MV-4-11 (cell line): ENCODE data around the gene PDE5A.
"Not testable (repeated sequence)": the region's sequence is repeated elsewhere in the genome, so short reads cannot be mapped to it uniquely, and the experiment has no call there.

Experiments used
- DNase-seq: peaks from one replicate; lab custom pipeline; 2025; lab: John Stamatoyannopoulos, UW

Gene PDE5A

DNA sequence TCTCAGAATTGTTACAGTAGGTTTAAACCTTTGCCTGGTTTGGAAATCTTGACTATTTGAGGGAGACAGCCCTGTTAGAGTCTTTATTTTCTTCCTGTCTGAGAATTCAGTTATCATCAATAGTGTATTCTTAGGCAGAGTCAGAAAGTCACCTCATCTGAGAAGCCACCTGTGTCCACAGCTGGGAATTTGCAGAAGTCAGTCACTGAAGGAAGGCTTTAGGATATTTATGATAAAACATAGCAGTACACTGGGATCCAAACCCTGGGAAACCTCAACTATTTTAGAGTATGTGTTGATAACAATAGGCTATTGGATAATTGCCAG lies 157.9 kb downstream of the PDE5A start:
- DNase-seq: not testable (repeated sequence)

DNA sequence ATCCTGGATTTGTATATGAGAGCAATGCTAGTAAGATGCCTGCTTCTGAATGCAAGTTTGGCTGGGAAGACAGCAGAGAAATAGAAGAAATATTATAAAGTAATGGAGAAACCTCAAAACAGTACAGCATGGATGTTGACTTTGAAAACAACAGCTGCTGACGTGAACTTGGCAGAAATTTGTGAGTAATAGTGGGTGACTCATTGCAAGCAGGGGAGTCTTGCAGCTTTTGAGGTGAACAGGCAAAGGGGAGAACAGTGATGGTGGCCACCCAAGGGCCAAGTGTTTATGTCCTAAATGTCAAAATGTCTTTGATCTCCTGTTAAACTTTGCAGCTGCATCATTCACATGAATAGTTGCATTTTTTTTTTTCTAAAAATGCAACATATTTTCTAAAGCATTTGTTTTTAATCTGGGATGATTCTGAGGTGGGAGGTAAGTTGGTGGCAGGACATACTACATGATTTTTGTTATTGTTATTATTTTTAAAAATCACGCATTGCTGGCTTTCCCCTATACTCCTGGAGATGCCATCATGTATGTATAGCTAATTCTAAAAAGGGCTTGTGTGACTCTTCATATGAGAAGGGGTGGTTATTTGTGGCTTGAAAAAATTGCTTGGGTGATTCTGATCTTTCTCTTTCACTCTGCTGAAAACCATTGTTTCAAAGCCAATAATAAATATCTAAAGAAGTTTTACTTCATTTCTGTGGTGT lies 158.4 kb downstream of the PDE5A start:
- not testable (repeated sequence) for DNase-seq

DNA sequence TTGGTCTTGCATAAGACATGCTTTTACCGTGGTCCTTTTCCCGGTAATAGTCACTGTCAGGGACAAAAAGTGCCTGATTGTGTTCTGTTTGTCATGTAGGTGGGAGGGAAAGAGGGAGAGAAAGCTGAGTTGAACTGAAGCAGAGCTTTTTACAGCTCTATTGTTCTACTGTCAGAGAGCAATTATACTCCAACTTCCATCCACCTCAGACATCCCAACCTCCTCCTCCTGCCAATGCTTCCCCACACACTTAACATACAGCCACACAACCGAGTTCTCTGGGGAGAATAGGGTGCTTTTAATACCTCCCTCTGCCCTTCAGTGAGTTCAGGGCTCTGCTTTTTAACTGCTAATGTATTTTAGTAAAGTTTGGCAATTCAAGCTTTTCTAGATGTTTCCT lies 159.6 kb downstream of the PDE5A start:
- not testable (repeated sequence) for DNase-seq

DNA sequence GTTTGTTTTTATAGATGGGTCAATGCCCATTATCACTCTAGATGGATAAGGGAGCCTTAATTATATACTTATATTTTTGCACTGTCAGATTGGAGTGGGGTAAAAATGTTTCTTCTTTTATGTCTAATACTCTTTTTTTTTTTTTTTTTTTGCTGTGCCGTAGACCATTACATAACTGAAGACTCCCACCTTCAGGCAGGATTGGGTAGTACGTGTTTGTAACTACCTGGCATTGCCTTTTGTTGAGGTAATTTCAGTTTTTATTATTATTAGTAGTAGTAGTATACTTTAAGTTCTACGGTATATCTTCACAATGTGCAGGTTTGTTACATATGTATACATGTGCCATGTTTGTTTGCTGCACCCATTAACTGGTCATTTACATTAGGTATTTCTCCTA lies 165.9 kb downstream of the PDE5A start:
- not testable (repeated sequence) for DNase-seq

DNA sequence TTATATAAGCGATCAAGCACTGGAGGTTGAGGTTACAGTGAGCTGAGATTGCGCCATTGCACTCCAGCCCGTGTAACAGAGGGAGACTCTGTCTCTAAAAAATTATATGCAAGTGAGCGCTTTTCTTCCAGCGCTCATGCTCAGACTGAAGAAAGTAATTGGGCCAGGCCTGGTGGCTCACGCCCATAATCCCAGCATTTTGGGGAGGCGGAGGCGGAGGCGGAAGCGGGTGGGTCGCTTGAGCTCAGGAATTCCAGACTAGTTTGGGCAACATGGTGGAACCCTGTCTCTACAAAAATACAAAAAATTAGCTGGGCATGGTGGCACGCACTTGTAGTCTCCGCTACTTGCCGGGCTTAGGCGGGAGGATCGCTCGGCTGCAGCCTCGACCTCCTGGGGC lies 172.9 kb downstream of the PDE5A start:
- DNase-seq: not testable (repeated sequence)

- peak; percentile 97 for DNase-seq
These were observed 173.9 kb downstream of the PDE5A start for GRCh38 chr4:119454491-119455270.

DNA sequence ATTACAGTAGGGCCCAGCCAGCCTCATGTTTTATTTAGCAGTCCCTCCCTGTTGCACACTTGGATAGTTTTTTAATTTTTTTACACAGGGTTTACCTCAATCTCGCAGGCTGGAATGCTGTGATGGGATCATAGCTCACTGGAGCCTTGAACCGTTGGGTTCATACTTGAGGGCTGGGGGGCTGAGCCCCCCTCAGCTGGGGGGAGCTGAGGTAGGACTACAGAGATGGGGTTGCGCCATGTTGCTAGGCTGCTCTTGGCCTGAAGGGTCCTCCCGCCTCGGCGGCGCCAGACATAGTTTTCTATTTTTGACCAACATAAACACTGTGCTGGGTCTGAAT lies 174.5 kb downstream of the PDE5A start:
- not testable (repeated sequence) for DNase-seq

DNA sequence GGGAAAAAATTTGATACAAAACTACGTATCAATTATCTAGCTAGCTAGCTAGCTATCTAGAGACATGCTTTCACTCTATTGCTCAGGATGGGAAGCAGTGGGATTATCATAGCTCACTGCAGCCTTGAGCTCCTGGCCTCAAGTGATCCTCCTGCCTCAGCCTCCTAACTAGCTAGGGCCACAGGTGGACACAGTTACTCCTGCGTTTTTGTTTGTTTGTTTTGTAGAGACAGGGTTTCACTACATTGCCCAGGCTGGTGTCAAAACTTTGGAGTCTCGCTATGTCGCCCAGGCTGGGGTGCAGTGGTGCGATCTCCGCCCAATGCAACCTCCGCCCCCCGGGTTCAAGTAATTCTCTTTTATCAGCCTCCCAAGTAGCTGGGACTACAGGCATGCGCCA lies 175.3 kb downstream of the PDE5A start:
- not testable (repeated sequence) for DNase-seq

DNA sequence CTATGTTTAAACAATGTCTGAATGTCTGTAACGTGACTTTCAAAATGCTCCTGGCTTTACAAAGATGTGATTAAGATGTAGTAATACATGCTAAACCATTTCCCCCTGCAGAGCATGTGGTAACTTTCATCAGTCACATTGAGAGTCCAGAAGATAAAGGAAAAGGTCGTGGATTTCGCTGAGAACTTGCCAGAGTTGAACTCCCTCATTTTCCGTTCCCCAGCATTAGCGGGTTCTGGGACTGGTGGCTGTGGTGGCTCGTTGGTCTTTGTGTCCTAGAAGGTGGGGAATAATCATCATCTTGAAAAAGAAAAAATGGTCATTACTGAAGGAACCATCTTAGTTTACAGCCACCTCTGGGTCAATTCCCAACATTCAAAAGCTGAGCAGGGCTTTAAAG lies 178.8 kb downstream of the PDE5A start:
- DNase-seq: not testable (repeated sequence)
